Coronary artery (tissue), 2 donors: ENCODE data around the gene UNC45A.
A peak's percentile ranks its signal among the peaks of the same experiment; 100 is the strongest.
"Not testable (repeated sequence)": the region's sequence is repeated elsewhere in the genome, so short reads cannot be mapped to it uniquely, and the experiment has no call there.

Source experiments
- DNase-seq: peaks from one replicate; pipeline ENCODE4 v3.0.0-alpha.2; 2017; ENCODE audit warnings: low spot score
- H3K27ac ChIP-seq, 2 donors: fragments of 200-600 bp; sonication (generic); one replicate each; pipeline ENCODE4 v1.5.1; 2016 to 2019
- H3K4me3 ChIP-seq: fragments of 200-600 bp; sonication (generic); 2 replicates; pipeline ENCODE4 v1.5.1; 2016; ENCODE audit warnings: mild to moderate bottlenecking, moderate library complexity
- CTCF ChIP-seq: fragments of 200-600 bp; sonication (generic); IDR thresholded peaks from one replicate; pipeline ENCODE4 v1.5.1; 2019; ENCODE audit warnings: antibody characterized with exemption

The UNC45A gene

GRCh38 chr15:90904746-90905145, 30.3 kb upstream of the UNC45A start:
- no peak for TF ChIP-seq CTCF
- H3K4me3 ChIP-seq, result no peak overlapping the region
- H3K27ac ChIP-seq, result no peak overlapping the region
- DNase-seq, result no peak

- DNase-seq, result no peak
- Histone ChIP-seq H3K4me3 (no peak overlapping the region), H3K27ac (no peak overlapping the region)
- TF ChIP-seq CTCF, result no peak
Observed at GRCh38 chr15:90905306-90906180, 29.5 kb upstream of the UNC45A start.

- DNase-seq, result no peak
- no peak for TF ChIP-seq CTCF
- Histone ChIP-seq H3K27ac (no peak overlapping the region), H3K4me3 (no peak overlapping the region)
Observed at GRCh38 chr15:90906181-90906849, 28.8 kb upstream of the UNC45A start.

GRCh38 chr15:90907051-90907660, 27.9 kb upstream of the UNC45A start:
- no peak for DNase-seq
- no peak for TF ChIP-seq CTCF
- no peak overlapping the region for H3K4me3 ChIP-seq
- peak overlapping the region in 1 of 2 donors; percentile 61 for H3K27ac ChIP-seq

- H3K27ac ChIP-seq, result peak overlapping the region in 1 of 2 donors; percentile 61
- TF ChIP-seq CTCF, result no peak
- H3K4me3 ChIP-seq, result no peak overlapping the region
- DNase-seq, result no peak
Observed at GRCh38 chr15:90907838-90908507, 27.1 kb upstream of the UNC45A start.

GRCh38 chr15:90909449-90909848, 25.6 kb upstream of the UNC45A start:
- not testable (repeated sequence) for H3K4me3 ChIP-seq, DNase-seq, H3K27ac ChIP-seq

GRCh38 chr15:90909976-90910375, 25.1 kb upstream of the UNC45A start:
- DNase-seq, result no peak
- no peak overlapping the region for H3K27ac ChIP-seq
- no peak for TF ChIP-seq CTCF
- no peak overlapping the region for H3K4me3 ChIP-seq
